ENCODE results near the gene FAAH.

Gene FAAH

GRCh38 chr1:46393510-46393909 is 607 bp upstream of the FAAH start:
- TF ChIP-seq CTCF (IDR thresholded peaks at IDR 0.05), result no peak
- peaks cover 16% of the 10 kb centered on the region for H3K27me3 ChIP-seq
- H3K36me3 ChIP-seq, result no peaks in the 10 kb centered on the region
- no peak overlapping the region for H3K27ac ChIP-seq
- H3K4me3 ChIP-seq (ENCODE audit: low read depth in 1 of 2, low read length in 1 of 2), result peak overlapping the region; percentile 64 to 65
- H3K9me3 ChIP-seq, result no peaks in the 10 kb centered on the region
- H3K4me1 ChIP-seq (ENCODE audit: control insufficient read depth in 1 of 2, insufficient read depth in 1 of 2, low read depth in 1 of 2, low read length in 1 of 2), result peaks cover 17 to 18% of the 10 kb centered on the region in 2 experiments

GRCh38 chr1:46394872-46395465 is 852 bp downstream of the FAAH start:
- Histone ChIP-seq H3K36me3 (no peaks in the 10 kb centered on the region), H3K27ac (no peak overlapping the region), H3K4me1 (ENCODE audit: control insufficient read depth in 1 of 2, insufficient read depth in 1 of 2, low read depth in 1 of 2, low read length in 1 of 2) (peaks cover 17 to 18% of the 10 kb centered on the region in 2 experiments), H3K27me3 (peaks cover 16% of the 10 kb centered on the region), H3K9me3 (no peaks in the 10 kb centered on the region), H3K4me3 (ENCODE audit: low read depth in 1 of 2, low read length in 1 of 2) (peak overlapping the region; percentile 64 to 65)
- no peak for TF ChIP-seq CTCF (IDR thresholded peaks at IDR 0.05)

- Histone ChIP-seq H3K9me3 (no peaks in the 10 kb centered on the region), H3K4me3 (ENCODE audit: low read depth in 1 of 2, low read length in 1 of 2) (no peak overlapping the region), H3K27me3 (peaks cover 16% of the 10 kb centered on the region), H3K36me3 (no peaks in the 10 kb centered on the region), H3K27ac (no peak overlapping the region), H3K4me1 (ENCODE audit: control insufficient read depth in 1 of 2, insufficient read depth in 1 of 2, low read depth in 1 of 2, low read length in 1 of 2) (peaks cover 23 to 33% of the 10 kb centered on the region in 2 experiments)
- TF ChIP-seq CTCF (IDR thresholded peaks at IDR 0.05), result no peak
These were observed 2.6 kb downstream of the FAAH start for GRCh38 chr1:46396441-46397398.

GRCh38 chr1:46399307-46399706 is 5.2 kb downstream of the FAAH start:
- no peak overlapping the region for H3K27ac ChIP-seq
- H3K4me3 ChIP-seq (ENCODE audit: low read depth in 1 of 2, low read length in 1 of 2), result no peak overlapping the region
- TF ChIP-seq CTCF (IDR thresholded peaks at IDR 0.05), result no peak
- no peaks in the 10 kb centered on the region for H3K9me3 ChIP-seq
- peaks cover 8% of the 10 kb centered on the region for H3K27me3 ChIP-seq
- peaks cover 26 to 40% of the 10 kb centered on the region in 2 experiments for H3K4me1 ChIP-seq (ENCODE audit: control insufficient read depth in 1 of 2, insufficient read depth in 1 of 2, low read depth in 1 of 2, low read length in 1 of 2)
- H3K36me3 ChIP-seq, result no peaks in the 10 kb centered on the region

- H3K4me3 ChIP-seq (ENCODE audit: low read depth in 1 of 2, low read length in 1 of 2), result no peak overlapping the region
- TF ChIP-seq CTCF (IDR thresholded peaks at IDR 0.05), result no peak
- peak overlapping the region; percentile 33 for H3K27ac ChIP-seq
- H3K4me1 ChIP-seq (ENCODE audit: control insufficient read depth in 1 of 2, insufficient read depth in 1 of 2, low read depth in 1 of 2, low read length in 1 of 2), result peaks cover 21 to 40% of the 10 kb centered on the region in 2 experiments
- H3K9me3 ChIP-seq, result no peaks in the 10 kb centered on the region
- no peaks in the 10 kb centered on the region for H3K36me3 ChIP-seq
- no peaks in the 10 kb centered on the region for H3K27me3 ChIP-seq
These were observed 6.3 kb downstream of the FAAH start for GRCh38 chr1:46400421-46400820.

Data from neutrophil (primary cell).